ENCODE results near the gene IMMP2L.
"Not testable (repeated sequence)": the region's sequence is repeated elsewhere in the genome, so short reads cannot be mapped to it uniquely, and the experiment has no call there.

Gene IMMP2L

DNA sequence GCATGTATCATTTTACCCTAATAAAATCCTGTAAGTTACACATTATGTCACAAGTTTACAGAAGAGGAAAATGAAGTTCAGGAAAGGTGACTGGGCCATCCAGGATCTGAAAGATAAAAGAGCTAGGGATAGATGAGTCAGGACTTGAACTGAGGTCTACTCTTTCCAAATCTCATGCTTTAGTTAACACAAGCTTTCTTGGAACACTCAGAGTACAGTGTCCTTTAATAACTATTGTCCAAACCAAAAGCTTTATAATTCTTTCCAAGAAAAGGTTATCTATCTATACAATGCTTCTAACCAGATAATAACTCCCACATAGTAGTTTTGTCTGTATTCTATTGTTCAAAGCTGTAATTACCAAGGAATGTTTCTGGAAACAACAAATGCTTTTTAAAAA, 306.7 kb downstream of the IMMP2L start:
- CTCF ChIA-PET, result no interaction called here
- no peak for DNase-seq (ENCODE audit: extremely low spot score)
- no peak for TF ChIP-seq ZNF384 (IDR thresholded peaks at IDR 0.05)
- TF ChIP-seq FOXA1 (IDR thresholded peaks at IDR 0.05), result no peak
- no peak for TF ChIP-seq TARDBP (IDR thresholded peaks at IDR 0.05)
- TF ChIP-seq ARNT (IDR thresholded peaks at IDR 0.05), result no peak
- no peak for TF ChIP-seq SUZ12 (IDR thresholded peaks at IDR 0.05)
- TF ChIP-seq HDGF (IDR thresholded peaks at IDR 0.05; ENCODE audit: borderline replicate concordance), result no peak
- no peak for TF ChIP-seq FOXM1 (IDR thresholded peaks at IDR 0.05; ENCODE audit: borderline replicate concordance)
- no peak for TF ChIP-seq ELF4 (IDR thresholded peaks at IDR 0.05)
- POLR2A ChIA-PET, result no interaction called here

DNA sequence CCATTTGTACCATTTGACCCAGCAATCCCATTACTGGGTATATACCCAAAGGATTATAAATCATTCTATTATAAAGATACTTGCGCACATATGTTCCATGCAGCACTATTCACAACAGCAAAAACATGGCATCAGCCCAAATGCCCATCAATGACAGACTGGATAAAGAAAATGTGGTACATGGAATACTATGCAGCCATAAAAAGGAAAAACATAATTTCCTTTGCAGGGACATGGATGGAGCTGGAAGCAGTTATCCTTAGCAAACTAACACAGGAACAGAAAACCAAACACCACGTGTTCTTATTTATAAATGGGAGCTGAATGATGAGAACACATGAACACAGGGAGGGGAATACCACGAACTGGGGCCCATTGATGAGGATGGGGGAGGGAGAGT, 310.9 kb downstream of the IMMP2L start:
- CTCF ChIA-PET; POLR2A ChIA-PET; DNase-seq (ENCODE audit: extremely low spot score): not testable (repeated sequence)

DNA sequence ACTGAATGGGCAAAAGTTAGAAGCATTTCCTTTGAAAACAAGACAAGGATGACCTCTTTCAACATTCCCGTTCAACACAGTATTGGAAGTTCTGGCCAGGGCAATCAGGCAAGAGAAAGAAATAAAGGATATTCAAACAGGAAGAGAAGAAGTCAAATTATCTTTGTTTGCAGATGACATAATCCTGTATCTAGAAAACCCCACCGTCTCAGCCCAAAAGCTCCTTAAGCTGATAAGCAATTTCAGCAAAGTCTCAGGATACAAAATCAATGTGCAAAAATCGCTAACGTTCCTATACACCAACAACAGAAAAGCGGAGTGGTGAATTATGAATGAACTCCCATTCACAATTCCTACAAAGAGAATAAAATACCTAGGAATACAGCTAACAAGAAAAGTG, 312.5 kb downstream of the IMMP2L start:
- CTCF ChIA-PET; DNase-seq (ENCODE audit: extremely low spot score); POLR2A ChIA-PET: not testable (repeated sequence)

DNA sequence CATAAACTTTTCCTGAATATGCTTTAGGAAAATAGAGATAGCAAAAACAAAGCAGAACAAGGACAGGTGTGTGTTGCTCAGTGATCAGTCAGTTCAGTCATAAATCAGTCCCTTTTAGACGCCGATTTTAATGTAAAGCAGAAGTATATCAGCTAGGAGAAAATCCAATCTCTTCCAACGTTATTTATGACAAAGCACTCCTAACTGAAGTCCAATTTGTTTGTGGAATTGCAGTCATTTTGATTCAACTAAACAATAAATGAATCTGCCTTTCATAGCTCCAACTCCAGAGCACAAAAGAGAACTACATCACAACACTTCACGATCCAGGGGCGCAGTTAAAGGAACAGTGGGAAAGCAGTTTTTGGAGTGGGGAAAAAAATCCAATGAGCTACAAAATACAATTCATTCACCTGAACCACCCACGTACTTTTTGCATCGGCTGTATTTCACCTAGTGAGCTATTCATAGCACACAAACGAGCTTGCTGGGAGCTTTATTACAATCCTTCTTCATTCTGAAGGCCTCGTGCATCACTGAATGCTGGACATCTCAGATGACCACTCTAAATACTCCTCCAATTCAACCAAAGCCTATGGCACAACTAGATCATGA, 320.0 kb downstream of the IMMP2L start:
- TF ChIP-seq SUZ12 (IDR thresholded peaks at IDR 0.05), result no peak
- TF ChIP-seq, protein P1, sequence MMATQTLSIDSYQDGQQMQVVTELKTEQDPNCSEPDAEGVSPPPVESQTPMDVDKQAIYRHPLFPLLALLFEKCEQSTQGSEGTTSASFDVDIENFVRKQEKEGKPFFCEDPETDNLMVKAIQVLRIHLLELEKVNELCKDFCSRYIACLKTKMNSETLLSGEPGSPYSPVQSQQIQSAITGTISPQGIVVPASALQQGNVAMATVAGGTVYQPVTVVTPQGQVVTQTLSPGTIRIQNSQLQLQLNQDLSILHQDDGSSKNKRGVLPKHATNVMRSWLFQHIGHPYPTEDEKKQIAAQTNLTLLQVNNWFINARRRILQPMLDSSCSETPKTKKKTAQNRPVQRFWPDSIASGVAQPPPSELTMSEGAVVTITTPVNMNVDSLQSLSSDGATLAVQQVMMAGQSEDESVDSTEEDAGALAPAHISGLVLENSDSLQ (IDR thresholded peaks at IDR 0.05), result no peak
- no peak for TF ChIP-seq ARNT (IDR thresholded peaks at IDR 0.05)
- TF ChIP-seq LEF1 (IDR thresholded peaks at IDR 0.05; ENCODE audit: borderline replicate concordance), result no peak
- TF ChIP-seq HDGF (IDR thresholded peaks at IDR 0.05; ENCODE audit: borderline replicate concordance), result no peak
- no peak for TF ChIP-seq NFRKB (IDR thresholded peaks at IDR 0.05)
- TF ChIP-seq BHLHE40 (IDR thresholded peaks at IDR 0.05; ENCODE audit: borderline replicate concordance), result no peak
- TF ChIP-seq FOXK2 (IDR thresholded peaks at IDR 0.05), result no peak
- TF ChIP-seq ELF4 (IDR thresholded peaks at IDR 0.05), result no peak
- no peak for TF ChIP-seq CTBP1 (IDR thresholded peaks at IDR 0.05; ENCODE audit: borderline replicate concordance)
- no peak for TF ChIP-seq ZNF384 (IDR thresholded peaks at IDR 0.05)
- no peak for TF ChIP-seq TARDBP (IDR thresholded peaks at IDR 0.05)
- TF ChIP-seq L3MBTL2 (conservative IDR thresholded peaks at IDR 0.05), result no peak
- TF ChIP-seq FOXA1 (IDR thresholded peaks at IDR 0.05), result no peak
- ChIA-PET CTCF (no interaction called here), POLR2A (no interaction called here)
- no peak for DNase-seq (ENCODE audit: extremely low spot score)

DNA sequence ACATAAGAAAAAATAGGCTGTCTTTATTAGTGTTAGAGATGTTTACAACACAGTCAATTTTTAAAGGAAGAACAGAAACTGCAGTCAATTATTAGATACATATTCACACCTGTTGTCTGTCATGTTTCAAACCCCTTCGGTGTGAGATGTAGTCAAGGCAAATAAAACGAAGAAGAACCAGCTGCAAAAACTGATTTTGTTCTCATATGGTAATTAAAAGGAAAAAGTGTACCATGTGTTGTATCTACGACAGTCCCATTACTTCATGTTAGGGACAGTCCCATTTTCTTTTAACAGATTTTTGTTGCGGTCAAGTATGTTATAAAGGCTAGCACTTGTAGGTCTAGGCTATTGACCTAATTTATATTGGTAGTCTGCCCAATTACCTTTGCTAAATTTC, 321.9 kb downstream of the IMMP2L start:
- ChIA-PET POLR2A (no interaction called here), CTCF (no interaction called here)
- TF ChIP-seq TARDBP (IDR thresholded peaks at IDR 0.05), result no peak
- no peak for TF ChIP-seq CTBP1 (IDR thresholded peaks at IDR 0.05; ENCODE audit: borderline replicate concordance)
- TF ChIP-seq FOXK2 (IDR thresholded peaks at IDR 0.05), result no peak
- TF ChIP-seq, protein P1 (IDR thresholded peaks at IDR 0.05), result no peak
- TF ChIP-seq ZNF384 (IDR thresholded peaks at IDR 0.05), result no peak
- TF ChIP-seq L3MBTL2 (conservative IDR thresholded peaks at IDR 0.05), result no peak
- no peak for TF ChIP-seq ARNT (IDR thresholded peaks at IDR 0.05)
- no peak for TF ChIP-seq SUZ12 (IDR thresholded peaks at IDR 0.05)
- no peak for TF ChIP-seq SP1 (IDR thresholded peaks at IDR 0.05)
- no peak for TF ChIP-seq ELF4 (IDR thresholded peaks at IDR 0.05)
- no peak for TF ChIP-seq LEF1 (IDR thresholded peaks at IDR 0.05; ENCODE audit: borderline replicate concordance)
- TF ChIP-seq FOXA1 (IDR thresholded peaks at IDR 0.05), result no peak
- TF ChIP-seq FOXM1 (IDR thresholded peaks at IDR 0.05; ENCODE audit: borderline replicate concordance), result no peak
- no peak for DNase-seq (ENCODE audit: extremely low spot score)

DNA sequence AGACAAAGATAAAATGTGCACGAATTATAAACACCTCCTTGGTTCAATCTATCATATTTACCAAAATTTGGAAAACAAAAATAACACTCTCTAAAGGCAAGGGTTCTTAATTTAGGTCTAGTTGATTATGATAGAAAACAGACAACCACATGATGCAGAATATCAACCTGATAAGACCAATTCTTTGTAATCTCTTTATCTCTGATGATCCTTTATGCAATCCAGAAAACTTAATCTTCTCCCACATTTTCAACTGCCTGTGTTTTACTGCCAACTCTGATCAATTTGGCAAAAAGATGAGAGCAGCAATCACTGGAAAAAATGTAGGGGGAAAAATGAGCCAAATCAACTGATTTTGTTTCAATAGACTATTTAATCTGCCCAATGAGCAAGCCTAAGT, 322.9 kb downstream of the IMMP2L start:
- DNase-seq (ENCODE audit: extremely low spot score), result no peak
- ChIA-PET CTCF (no interaction called here), POLR2A (no interaction called here)
- TF ChIP-seq LEF1 (IDR thresholded peaks at IDR 0.05; ENCODE audit: borderline replicate concordance), result no peak
- no peak for TF ChIP-seq NFRKB (IDR thresholded peaks at IDR 0.05)
- TF ChIP-seq SUZ12 (IDR thresholded peaks at IDR 0.05), result no peak
- TF ChIP-seq FOXK2 (IDR thresholded peaks at IDR 0.05), result no peak
- TF ChIP-seq FOXA1 (IDR thresholded peaks at IDR 0.05), result no peak
- no peak for TF ChIP-seq ELF4 (IDR thresholded peaks at IDR 0.05)
- no peak for TF ChIP-seq ARNT (IDR thresholded peaks at IDR 0.05)
- TF ChIP-seq L3MBTL2 (conservative IDR thresholded peaks at IDR 0.05), result no peak
- no peak for TF ChIP-seq TARDBP (IDR thresholded peaks at IDR 0.05)
- no peak for TF ChIP-seq HDGF (IDR thresholded peaks at IDR 0.05; ENCODE audit: borderline replicate concordance)
- TF ChIP-seq SP1 (IDR thresholded peaks at IDR 0.05), result no peak
- no peak for TF ChIP-seq ZNF384 (IDR thresholded peaks at IDR 0.05)
- TF ChIP-seq BHLHE40 (IDR thresholded peaks at IDR 0.05; ENCODE audit: borderline replicate concordance), result no peak
- TF ChIP-seq FOXM1 (IDR thresholded peaks at IDR 0.05; ENCODE audit: borderline replicate concordance), result no peak
- no peak for TF ChIP-seq CTBP1 (IDR thresholded peaks at IDR 0.05; ENCODE audit: borderline replicate concordance)
- TF ChIP-seq, protein P1 (IDR thresholded peaks at IDR 0.05), result no peak

DNA sequence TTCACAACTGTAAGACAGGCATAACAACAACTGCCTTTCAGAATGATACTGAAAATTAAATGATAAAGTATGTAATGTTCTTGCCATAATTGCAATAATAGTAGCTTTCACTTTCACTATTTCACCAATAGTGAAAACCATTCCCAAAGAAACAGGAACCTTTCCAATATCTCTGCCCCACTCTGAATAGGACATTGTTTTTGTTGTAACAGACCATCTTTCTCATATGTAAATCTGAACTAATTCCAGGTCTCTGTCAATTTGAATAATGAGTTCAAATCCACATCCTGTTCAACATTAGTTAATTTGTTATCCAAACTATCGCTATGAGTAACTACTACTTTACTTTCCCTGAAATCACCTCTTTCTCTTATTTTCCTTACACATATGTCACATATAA, 323.4 kb downstream of the IMMP2L start:
- ChIA-PET POLR2A (no interaction called here), CTCF (no interaction called here)
- TF ChIP-seq HDGF (IDR thresholded peaks at IDR 0.05; ENCODE audit: borderline replicate concordance) (no peak), SP1 (IDR thresholded peaks at IDR 0.05) (no peak), TARDBP (IDR thresholded peaks at IDR 0.05) (no peak), ZNF384 (IDR thresholded peaks at IDR 0.05) (no peak), FOXA1 (IDR thresholded peaks at IDR 0.05) (no peak), L3MBTL2 (conservative IDR thresholded peaks at IDR 0.05) (no peak), ELF4 (IDR thresholded peaks at IDR 0.05) (no peak), FOXK2 (IDR thresholded peaks at IDR 0.05) (no peak), LEF1 (IDR thresholded peaks at IDR 0.05; ENCODE audit: borderline replicate concordance) (no peak), SUZ12 (IDR thresholded peaks at IDR 0.05) (no peak), ARNT (IDR thresholded peaks at IDR 0.05) (no peak)
- TF ChIP-seq, protein P1 (IDR thresholded peaks at IDR 0.05), result no peak
- DNase-seq (ENCODE audit: extremely low spot score), result no peak
